CD4-positive, alpha-beta memory T cell (primary cell): Measurements from ENCODE around the gene MCL1. TPM values are rescaled to one million over a fixed set of nuclear protein-coding genes. Genes with fewer than 3 reads are reported as not detected.
"Not testable (repeated sequence)": the region's sequence is repeated elsewhere in the genome, so short reads cannot be mapped to it uniquely, and the experiment has no call there.

ENCODE experiments used
- CTCF ChIA-PET: fragments of 350-600 bp; sonication (Branson Sonifier 250); formaldehyde crosslinking; loops from one replicate; lab custom pipeline; 2021; ENCODE audit warnings: inconsistent platforms; ENCODE audit not compliant: partially characterized antibody; lab: Charles Lee
- POLR2A ChIA-PET: fragments of 350-600 bp; sonication (Branson Sonifier 250); formaldehyde crosslinking; loops from one replicate; lab custom pipeline; 2021; ENCODE audit not compliant: partially characterized antibody; lab: Charles Lee
- DNase-seq, 5 donors: peaks; one replicate each; pipeline versions ENCODE4 v3.0.0 to v3.0.0-alpha.2; 2020 to 2022; ENCODE audit warnings: mixed read lengths in 1 of 5
- H3K27ac ChIP-seq: one replicate; pipeline ENCODE4 v1.7.0; 2013; ENCODE audit warnings: low read depth, low read length
- H3K27me3 ChIP-seq: 2 replicates; pipeline ENCODE4 v1.7.0; 2013; ENCODE audit warnings: mild to moderate bottlenecking, low read length, moderate library complexity; ENCODE audit not compliant: insufficient read depth
- H3K36me3 ChIP-seq: 2 replicates; pipeline ENCODE4 v1.7.0; 2013; ENCODE audit warnings: mild to moderate bottlenecking, low read length, moderate library complexity; ENCODE audit not compliant: insufficient read depth
- H3K4me1 ChIP-seq: 2 replicates; pipeline ENCODE4 v1.7.0; 2013; ENCODE audit warnings: mild to moderate bottlenecking, low read length, moderate library complexity; ENCODE audit not compliant: insufficient read depth
- H3K4me3 ChIP-seq, 2 donors: one replicate each; pipeline ENCODE4 v1.7.0; 2013; ENCODE audit warnings: low read length in 2 of 2, mild to moderate bottlenecking in 1 of 2
- H3K9me3 ChIP-seq, 2 donors: one replicate each; pipeline ENCODE4 v1.7.0; 2013; ENCODE audit warnings: low read length in 2 of 2, control low read depth in 1 of 2; ENCODE audit not compliant: control insufficient read depth in 1 of 2
- H3K27ac Mint-ChIP-seq, 7 donors: one replicate each; pipeline ENCODE4 v1.8.0; 2020 to 2021; ENCODE audit warnings: mixed read lengths in 7 of 7, mild to moderate bottlenecking in 6 of 7, inconsistent platforms in 3 of 7, moderate library complexity in 3 of 7
- H3K27me3 Mint-ChIP-seq, 2 donors: one replicate each; pipeline ENCODE4 v1.8.0; 2020 to 2021; ENCODE audit warnings: mixed read lengths in 2 of 2
- H3K36me3 Mint-ChIP-seq, 2 donors: one replicate each; pipeline ENCODE4 v1.8.0; 2020 to 2021; ENCODE audit warnings: mixed read lengths in 2 of 2, inconsistent platforms in 1 of 2, mild to moderate bottlenecking in 1 of 2
- H3K4me1 Mint-ChIP-seq, 4 donors: one replicate each; pipeline ENCODE4 v1.8.0; 2020 to 2021; ENCODE audit warnings: mixed read lengths in 4 of 4, mild to moderate bottlenecking in 1 of 4
- H3K4me3 Mint-ChIP-seq, 8 donors: one replicate each; pipeline ENCODE4 v1.8.0; 2020 to 2021; ENCODE audit warnings: mixed read lengths in 8 of 8, mild to moderate bottlenecking in 7 of 8, moderate library complexity in 6 of 8, inconsistent platforms in 3 of 8
- H3K9me3 Mint-ChIP-seq, 8 donors: one replicate each; pipeline ENCODE4 v1.8.0; 2020 to 2021; ENCODE audit warnings: mixed read lengths in 8 of 8, mild to moderate bottlenecking in 5 of 8, inconsistent platforms in 3 of 8, moderate library complexity in 1 of 8
- intact Hi-C: fragments of 100-400 bp; cut with micrococcal nuclease; formaldehyde crosslinking; loops from one replicate; pipeline ENCODE4 v1.15.1; 2023
- polyA plus RNA-seq, 2 donors: library from polyadenylated mRNA; unstranded; fragments of 300-500 nt; fragmentation: Illumina TruSeq; gene quantifications; one replicate each; pipeline ENCODE4 v1.2.3, GENCODE V29; 2021
- total RNA-seq, 2 experiments: library from RNA; stranded (reverse); gene quantifications; one replicate each; pipeline ENCODE4 v1.2.3, GENCODE V29; 2021

MCL1 gene
- total and polyA plus RNA-seq, 4 experiments from 2014 or later: 116 to 331 (median 261) TPM

GRCh38 chr1:150604226-150604588 is 24.8 kb upstream of the MCL1 start:
- Histone ChIP-seq H3K9me3 (no peaks in the 10 kb centered on the region), H3K4me1 (no peaks in the 10 kb centered on the region), H3K27me3 (no peaks in the 10 kb centered on the region), H3K27ac (no peak overlapping the region), H3K4me3 (no peak overlapping the region), H3K36me3 (no peaks in the 10 kb centered on the region)
- POLR2A ChIA-PET: interaction anchor here (2.1 kb wide), 2 partner anchors 40 to 43 kb away, joined by 6 to 11 read pairs; no protein-coding TSS in a partner anchor
- peaks cover 0 to 11% (median 5%) of the 10 kb centered on the region in 4 donors for H3K4me1 Mint-ChIP-seq
- intact Hi-C loops: loop anchor here (2.0 kb wide), 1 partner anchor 17 kb away; no protein-coding TSS in a partner anchor
- H3K9me3 Mint-ChIP-seq: no peaks in the 10 kb centered on the region
- no peak overlapping the region for H3K4me3 Mint-ChIP-seq
- no peak for DNase-seq
- H3K36me3 Mint-ChIP-seq: peaks cover 15% of the 10 kb centered on the region in 2 donors
- CTCF ChIA-PET: no interaction called here
- no peaks in the 10 kb centered on the region for H3K27me3 Mint-ChIP-seq
- H3K27ac Mint-ChIP-seq: peak overlapping the region in 4 of 7 donors; percentile 4 to 51 (median 36)

- no peak overlapping the region for H3K4me3 ChIP-seq
- intact Hi-C loops: loop anchor here (2.0 kb wide), 1 partner anchor 17 kb away; no protein-coding TSS in a partner anchor
- DNase-seq: no peak
- H3K36me3 ChIP-seq: no peaks in the 10 kb centered on the region
- Mint-ChIP-seq H3K9me3 (no peaks in the 10 kb centered on the region), H3K36me3 (peaks cover 14 to 15% of the 10 kb centered on the region in 2 donors), H3K4me1 (peaks cover 0 to 11% (median 5%) of the 10 kb centered on the region in 4 donors), H3K27ac (peak overlapping the region in 1 of 7 donors; percentile 42), H3K27me3 (no peaks in the 10 kb centered on the region), H3K4me3 (no peak overlapping the region)
- no peaks in the 10 kb centered on the region for H3K27me3 ChIP-seq
- CTCF ChIA-PET: interaction anchor here (0.9 to 1.5 kb wide), 2 partner anchors 17 to 24 kb away, joined by 3 read pairs; partner anchors contain the start of gene MCL1
- no peak overlapping the region for H3K27ac ChIP-seq
- no peaks in the 10 kb centered on the region for H3K4me1 ChIP-seq
- POLR2A ChIA-PET: interaction anchor here (1.0 to 2.1 kb wide), 5 partner anchors 26 to 42 kb away, joined by 3 to 11 read pairs (median 5); partner anchors contain the start of gene ENSA
- no peaks in the 10 kb centered on the region for H3K9me3 ChIP-seq
Observed at GRCh38 chr1:150603711-150604110, 24.3 kb upstream of the MCL1 start.

- intact Hi-C loops, H3K27ac ChIP-seq, H3K27me3 ChIP-seq, H3K4me3 Mint-ChIP-seq, H3K27me3 Mint-ChIP-seq, DNase-seq, H3K4me3 ChIP-seq, H3K9me3 Mint-ChIP-seq, H3K9me3 ChIP-seq, H3K36me3 ChIP-seq, H3K4me1 ChIP-seq, H3K27ac Mint-ChIP-seq: not testable (repeated sequence)
- POLR2A ChIA-PET: interaction anchor here (1.6 to 2.1 kb wide), 2 partner anchors 27 to 41 kb away, joined by 5 to 11 read pairs; partner anchors contain the start of gene ENSA
- CTCF ChIA-PET: interaction anchor here (0.6 to 1.5 kb wide), 4 partner anchors 15 to 497 kb away, joined by 3 to 4 read pairs (median 4); partner anchors contain the start of gene MCL1
- Mint-ChIP-seq H3K4me1 (peaks cover under 1 to 11% (median 5%) of the 10 kb centered on the region in 4 donors), H3K36me3 (peaks cover 14 to 15% of the 10 kb centered on the region in 2 donors)
Observed at GRCh38 chr1:150602372-150602771, 23.0 kb upstream of the MCL1 start.

GRCh38 chr1:150601540-150601939 is 22.1 kb upstream of the MCL1 start:
- Histone ChIP-seq H3K27ac (no peak overlapping the region), H3K4me1 (no peaks in the 10 kb centered on the region), H3K27me3 (no peaks in the 10 kb centered on the region), H3K36me3 (no peaks in the 10 kb centered on the region), H3K4me3 (no peak overlapping the region), H3K9me3 (no peaks in the 10 kb centered on the region)
- Mint-ChIP-seq H3K4me3 (no peak overlapping the region), H3K27me3 (no peaks in the 10 kb centered on the region), H3K4me1 (peaks cover 6 to 17% (median 7%) of the 10 kb centered on the region in 4 donors), H3K9me3 (no peaks in the 10 kb centered on the region), H3K36me3 (peaks cover 13 to 15% of the 10 kb centered on the region in 2 donors), H3K27ac (peak overlapping the region in 1 of 7 donors; percentile 42)
- DNase-seq: no peak
- intact Hi-C loops: no loop called here
- POLR2A ChIA-PET: interaction anchor here (0.6 kb wide), 1 partner anchor 46 kb away, joined by 3 read pairs; no protein-coding TSS in a partner anchor
- CTCF ChIA-PET: no interaction called here

- H3K4me3 ChIP-seq, H3K9me3 ChIP-seq, H3K27me3 ChIP-seq, H3K27ac ChIP-seq, H3K9me3 Mint-ChIP-seq, DNase-seq, H3K4me3 Mint-ChIP-seq, H3K36me3 ChIP-seq, H3K4me1 ChIP-seq, H3K27ac Mint-ChIP-seq, H3K27me3 Mint-ChIP-seq, CTCF ChIA-PET, intact Hi-C loops: not testable (repeated sequence)
- H3K36me3 Mint-ChIP-seq: peaks cover 9 to 12% of the 10 kb centered on the region in 2 donors
- POLR2A ChIA-PET: interaction anchor here (1.0 to 2.4 kb wide), 2 partner anchors 19 to 38 kb away, joined by 3 to 8 read pairs; partner anchors contain the start of gene MCL1
- peaks cover 10 to 14% (median 12%) of the 10 kb centered on the region in 4 donors for H3K4me1 Mint-ChIP-seq
Observed at GRCh38 chr1:150598346-150598745, 18.9 kb upstream of the MCL1 start.

GRCh38 chr1:150596976-150597375 is 17.6 kb upstream of the MCL1 start:
- peaks cover 8% of the 10 kb centered on the region for H3K4me1 ChIP-seq
- no peaks in the 10 kb centered on the region for H3K36me3 ChIP-seq
- peaks cover 10 to 13% (median 12%) of the 10 kb centered on the region in 4 donors for H3K4me1 Mint-ChIP-seq
- intact Hi-C loops: no loop called here
- POLR2A ChIA-PET: interaction anchor here (0.9 to 2.4 kb wide), 2 partner anchors 19 to 36 kb away, joined by 3 to 8 read pairs; no protein-coding TSS in a partner anchor
- no peaks in the 10 kb centered on the region for H3K9me3 ChIP-seq
- peak overlapping the region; percentile 59 to 95 (median 70) for H3K27ac Mint-ChIP-seq
- H3K9me3 Mint-ChIP-seq: no peaks in the 10 kb centered on the region
- no peaks in the 10 kb centered on the region for H3K27me3 ChIP-seq
- CTCF ChIA-PET: interaction anchor here (1.6 kb wide), 1 partner anchor 36 kb away, joined by 4 read pairs; no protein-coding TSS in a partner anchor
- H3K36me3 Mint-ChIP-seq: peaks cover 8 to 12% of the 10 kb centered on the region in 2 donors
- H3K27me3 Mint-ChIP-seq: no peaks in the 10 kb centered on the region
- no peak for DNase-seq
- H3K4me3 Mint-ChIP-seq: peak overlapping the region in 2 of 8 donors; percentile 15 to 31
- no peak overlapping the region for H3K4me3 ChIP-seq
- H3K27ac ChIP-seq: no peak overlapping the region
